GM23338 (cell line): ENCODE measurements around the gene AQP11. TPM values are rescaled to one million over a fixed set of nuclear protein-coding genes. Genes with fewer than 3 reads are reported as not detected.

Experiments
- ATAC-seq: fragments of 200-7000 bp; cut with Tn5 transposase; 3 replicates; pipeline ENCODE4 v1.9.1; 2020
- DNase-seq: peaks from one replicate; pipeline ENCODE4 v3.0.0-alpha.2; 2015; ENCODE audit warnings: low spot score
- H2AFZ ChIP-seq: fragments of 200-600 bp; sonication (generic); 2 replicates; pipeline ENCODE4 v1.8.0; 2016; ENCODE audit warnings: antibody characterized with exemption, mild to moderate bottlenecking, moderate library complexity
- H3F3A ChIP-seq: fragments of 200-600 bp; sonication (generic); replicated peaks from 2 replicates; pipeline ENCODE4 v1.8.0; 2017; ENCODE audit warnings: antibody characterized with exemption, mixed run types, low read depth
- H3K27ac ChIP-seq: fragments of 200-600 bp; sonication (generic); 2 replicates; pipeline ENCODE4 v1.6.1; 2016; ENCODE audit warnings: low read depth
- H3K27me3 ChIP-seq: fragments of 200-600 bp; sonication (generic); 2 replicates; pipeline ENCODE4 v1.8.0; 2016; ENCODE audit warnings: mild to moderate bottlenecking, mixed run types, moderate library complexity; ENCODE audit not compliant: insufficient read depth
- H3K36me3 ChIP-seq: fragments of 200-600 bp; sonication (generic); 2 replicates; pipeline ENCODE4 v1.8.0; 2016; ENCODE audit warnings: mild to moderate bottlenecking; ENCODE audit not compliant: insufficient read depth
- H3K4me1 ChIP-seq: fragments of 200-600 bp; sonication (generic); 2 replicates; pipeline ENCODE4 v1.8.0; 2016; ENCODE audit warnings: mild to moderate bottlenecking, moderate library complexity; ENCODE audit not compliant: insufficient read depth
- H3K4me2 ChIP-seq: fragments of 200-600 bp; sonication (generic); 2 replicates; pipeline ENCODE4 v1.7.1; 2017; ENCODE audit warnings: mixed run types
- H3K4me3 ChIP-seq: fragments of 200-600 bp; sonication (generic); 2 replicates; pipeline ENCODE4 v1.6.1; 2016; ENCODE audit warnings: mixed run types
- H3K79me2 ChIP-seq: fragments of 200-600 bp; sonication (generic); replicated peaks from 2 replicates; pipeline ENCODE4 v1.8.0; 2017; ENCODE audit warnings: mild to moderate bottlenecking; ENCODE audit not compliant: insufficient read depth
- H3K9me2 ChIP-seq: fragments of 200-600 bp; sonication (generic); 2 replicates; pipeline ENCODE4 v1.8.0; 2017; ENCODE audit not compliant: insufficient read depth
- H4K20me1 ChIP-seq: fragments of 200-600 bp; sonication (generic); replicated peaks from 2 replicates; pipeline ENCODE4 v1.8.0; 2017; ENCODE audit warnings: mild to moderate bottlenecking; ENCODE audit not compliant: insufficient read depth
- H3K27ac Mint-ChIP-seq: 2 replicates; pipeline ENCODE4 v1.8.0; 2020; ENCODE audit warnings: inconsistent platforms, mild to moderate bottlenecking, moderate library complexity, mixed read lengths
- H3K27me3 Mint-ChIP-seq: 3 replicates; pipeline ENCODE4 v1.8.0; 2022; ENCODE audit warnings: low read depth, mild to moderate bottlenecking, moderate library complexity, mixed read lengths, inconsistent platforms; ENCODE audit not compliant: insufficient read depth, poor library complexity
- H3K36me3 Mint-ChIP-seq: 3 replicates; pipeline ENCODE4 v1.8.0; 2021; ENCODE audit warnings: low read depth, mild to moderate bottlenecking, inconsistent platforms, moderate library complexity, mixed read lengths
- H3K4me1 Mint-ChIP-seq: 3 replicates; pipeline ENCODE4 v1.8.0; 2020; ENCODE audit warnings: mild to moderate bottlenecking, inconsistent platforms, mixed read lengths
- H3K4me3 Mint-ChIP-seq: 3 replicates; pipeline ENCODE4 v1.8.0; 2021; ENCODE audit warnings: moderate library complexity, mild to moderate bottlenecking, inconsistent platforms, mixed read lengths
- H3K9me3 Mint-ChIP-seq: 3 replicates; pipeline ENCODE4 v1.8.0; 2020; ENCODE audit warnings: moderate library complexity, mild to moderate bottlenecking, inconsistent platforms, mixed read lengths
- CREB1 ChIP-seq: fragments of 250-450 bp; sonication (Bioruptor Pico); IDR thresholded peaks from 2 replicates; pipeline ENCODE4 v1.5.0; 2020; ENCODE audit warnings: low read depth, mild to moderate bottlenecking, moderate library complexity
- ETS1 ChIP-seq: IDR thresholded peaks from 2 replicates; pipeline ENCODE4 v1.6.1; 2016; ENCODE audit warnings: antibody characterized with exemption
- EZH2 ChIP-seq: fragments of 200-600 bp; sonication (generic); IDR thresholded peaks from one replicate; pipeline ENCODE4 v1.8.0; 2017; ENCODE audit warnings: antibody characterized with exemption, mild to moderate bottlenecking, low read depth; ENCODE audit not compliant: unreplicated experiment
- EZH2phosphoT487 ChIP-seq: fragments of 200-600 bp; sonication (generic); IDR thresholded peaks from one replicate; pipeline ENCODE4 v1.8.1; 2018; ENCODE audit warnings: antibody characterized with exemption; ENCODE audit not compliant: unreplicated experiment
- POLR2AphosphoS5 ChIP-seq: IDR thresholded peaks from 2 replicates; pipeline ENCODE4 v1.6.1; 2016; ENCODE audit warnings: antibody characterized with exemption, low read depth
- ZNF114 ChIP-seq: fragments of 250-450 bp; sonication (Bioruptor Pico); IDR thresholded peaks from 2 replicates; pipeline ENCODE4 v1.5.0; 2020; ENCODE audit warnings: mild to moderate bottlenecking, moderate library complexity
- long read RNA-seq: library from polyadenylated mRNA; unstranded; transcript quantifications from one replicate; pipeline ENCODE4 v2.0.0, GENCODE V29; 2020; ENCODE audit not compliant: unreplicated experiment
- polyA plus RNA-seq: library from polyadenylated mRNA; unstranded; fragments of >200 nt; fragmentation: Nextera tagmentation; extraction: Ambion mirVana; gene quantifications from 2 replicates; pipeline ENCODE4 v1.2.1, GENCODE V29; 2016
- total RNA-seq: library from RNA; depleted of rRNA; stranded (reverse); fragments of >200 nt; shearing (Covaris generic); gene quantifications from 2 replicates; pipeline ENCODE4 v1.2.3, GENCODE V29; 2014; rRNA removed
- TF ChIP-seq, protein P1 (sequence below), 2 experiments: fragments of 200-600 bp in 1 of 2; sonication (generic) in 1 of 2; conservative IDR thresholded peaks; 2 replicates each; pipeline versions ENCODE4 v1.5.1 to v1.6.1; 2016 to 2017; ENCODE audit warnings: antibody characterized with exemption in 2 of 2, low read depth in 2 of 2, mild to moderate bottlenecking in 2 of 2, moderate library complexity in 1 of 2
- TF ChIP-seq, protein P2 (sequence below): fragments of 250-450 bp; sonication (Bioruptor Pico); IDR thresholded peaks from 2 replicates; pipeline ENCODE4 v1.5.0; 2020; ENCODE audit warnings: mild to moderate bottlenecking, moderate library complexity

Gene AQP11, protein sequence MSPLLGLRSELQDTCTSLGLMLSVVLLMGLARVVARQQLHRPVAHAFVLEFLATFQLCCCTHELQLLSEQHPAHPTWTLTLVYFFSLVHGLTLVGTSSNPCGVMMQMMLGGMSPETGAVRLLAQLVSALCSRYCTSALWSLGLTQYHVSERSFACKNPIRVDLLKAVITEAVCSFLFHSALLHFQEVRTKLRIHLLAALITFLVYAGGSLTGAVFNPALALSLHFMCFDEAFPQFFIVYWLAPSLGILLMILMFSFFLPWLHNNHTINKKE
- total RNA-seq (1.7 and 1.8 TPM in 2 replicates), polyA plus RNA-seq (3.4 and 4.1 TPM in 2 replicates)
- long read RNA-seq, partial matches to known transcripts, result 0 of 1 reads
- long read RNA-seq, other reads (novel, unspliced or antisense), result 1 of 1 reads

GRCh38 chr11:77589521-77590193 lies at the start of gene AQP11:
AQP11 (plus strand) TSS chr11:77589953; CDS start chr11:77589993, 40 bp downstream.
- Mint-ChIP-seq H3K4me1 (peaks cover 8% of the 10 kb centered on the region), H3K36me3 (peaks cover 17% of the 10 kb centered on the region), H3K4me3 (peak within 1 kb of the TSS; percentile 86), H3K27ac (no peak within 1 kb of the TSS; the same call in 1 of the 2 replicates), H3K9me3 (peaks cover 18% of the 10 kb centered on the region), H3K27me3 (peaks cover 23% of the 10 kb centered on the region)
- DNase-seq, result peak; percentile 93
- Histone ChIP-seq H2AFZ (peak within 1 kb of the TSS; percentile 100), H3K36me3 (no peaks in the 10 kb centered on the region), H3K4me2 (peak within 1 kb of the TSS; percentile 99), H3K27me3 (peaks cover 20% of the 10 kb centered on the region), H3F3A (peaks cover 14% of the 10 kb centered on the region; the same call in 1 of the 2 replicates), H3K4me1 (peaks cover 12% of the 10 kb centered on the region; the same call in 1 of the 2 replicates), H4K20me1 (no peaks in the 10 kb centered on the region), H3K4me3 (peak within 1 kb of the TSS; percentile 88), H3K27ac (peak within 1 kb of the TSS; percentile 76; the same call in 1 of the 2 replicates), H3K79me2 (no peaks in the 10 kb centered on the region), H3K9me2 (no peaks in the 10 kb centered on the region)
- TF ChIP-seq EZH2phosphoT487, result no peak
- peak; percentile 67; the same call in 1 of the 2 replicates for TF ChIP-seq CREB1 (CRISPR knock-in tag)
- TF ChIP-seq, protein P1, sequence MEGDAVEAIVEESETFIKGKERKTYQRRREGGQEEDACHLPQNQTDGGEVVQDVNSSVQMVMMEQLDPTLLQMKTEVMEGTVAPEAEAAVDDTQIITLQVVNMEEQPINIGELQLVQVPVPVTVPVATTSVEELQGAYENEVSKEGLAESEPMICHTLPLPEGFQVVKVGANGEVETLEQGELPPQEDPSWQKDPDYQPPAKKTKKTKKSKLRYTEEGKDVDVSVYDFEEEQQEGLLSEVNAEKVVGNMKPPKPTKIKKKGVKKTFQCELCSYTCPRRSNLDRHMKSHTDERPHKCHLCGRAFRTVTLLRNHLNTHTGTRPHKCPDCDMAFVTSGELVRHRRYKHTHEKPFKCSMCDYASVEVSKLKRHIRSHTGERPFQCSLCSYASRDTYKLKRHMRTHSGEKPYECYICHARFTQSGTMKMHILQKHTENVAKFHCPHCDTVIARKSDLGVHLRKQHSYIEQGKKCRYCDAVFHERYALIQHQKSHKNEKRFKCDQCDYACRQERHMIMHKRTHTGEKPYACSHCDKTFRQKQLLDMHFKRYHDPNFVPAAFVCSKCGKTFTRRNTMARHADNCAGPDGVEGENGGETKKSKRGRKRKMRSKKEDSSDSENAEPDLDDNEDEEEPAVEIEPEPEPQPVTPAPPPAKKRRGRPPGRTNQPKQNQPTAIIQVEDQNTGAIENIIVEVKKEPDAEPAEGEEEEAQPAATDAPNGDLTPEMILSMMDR (conservative IDR thresholded peaks at IDR 0.05; ENCODE audit: low read depth in 2 of 2), result no peak
- peak; percentile 58 for TF ChIP-seq POLR2AphosphoS5
- ATAC-seq, result peak; percentile 94

- ATAC-seq, result no peak
- peaks cover 8% of the 10 kb centered on the region; the same call in 2 of the 3 replicates for H3K4me1 Mint-ChIP-seq
- H3K27ac ChIP-seq, result no peak overlapping the region
- TF ChIP-seq POLR2AphosphoS5 (no peak), ZNF114 (no peak), EZH2 (no peak), ETS1 (no peak)
- TF ChIP-seq, protein P2, sequence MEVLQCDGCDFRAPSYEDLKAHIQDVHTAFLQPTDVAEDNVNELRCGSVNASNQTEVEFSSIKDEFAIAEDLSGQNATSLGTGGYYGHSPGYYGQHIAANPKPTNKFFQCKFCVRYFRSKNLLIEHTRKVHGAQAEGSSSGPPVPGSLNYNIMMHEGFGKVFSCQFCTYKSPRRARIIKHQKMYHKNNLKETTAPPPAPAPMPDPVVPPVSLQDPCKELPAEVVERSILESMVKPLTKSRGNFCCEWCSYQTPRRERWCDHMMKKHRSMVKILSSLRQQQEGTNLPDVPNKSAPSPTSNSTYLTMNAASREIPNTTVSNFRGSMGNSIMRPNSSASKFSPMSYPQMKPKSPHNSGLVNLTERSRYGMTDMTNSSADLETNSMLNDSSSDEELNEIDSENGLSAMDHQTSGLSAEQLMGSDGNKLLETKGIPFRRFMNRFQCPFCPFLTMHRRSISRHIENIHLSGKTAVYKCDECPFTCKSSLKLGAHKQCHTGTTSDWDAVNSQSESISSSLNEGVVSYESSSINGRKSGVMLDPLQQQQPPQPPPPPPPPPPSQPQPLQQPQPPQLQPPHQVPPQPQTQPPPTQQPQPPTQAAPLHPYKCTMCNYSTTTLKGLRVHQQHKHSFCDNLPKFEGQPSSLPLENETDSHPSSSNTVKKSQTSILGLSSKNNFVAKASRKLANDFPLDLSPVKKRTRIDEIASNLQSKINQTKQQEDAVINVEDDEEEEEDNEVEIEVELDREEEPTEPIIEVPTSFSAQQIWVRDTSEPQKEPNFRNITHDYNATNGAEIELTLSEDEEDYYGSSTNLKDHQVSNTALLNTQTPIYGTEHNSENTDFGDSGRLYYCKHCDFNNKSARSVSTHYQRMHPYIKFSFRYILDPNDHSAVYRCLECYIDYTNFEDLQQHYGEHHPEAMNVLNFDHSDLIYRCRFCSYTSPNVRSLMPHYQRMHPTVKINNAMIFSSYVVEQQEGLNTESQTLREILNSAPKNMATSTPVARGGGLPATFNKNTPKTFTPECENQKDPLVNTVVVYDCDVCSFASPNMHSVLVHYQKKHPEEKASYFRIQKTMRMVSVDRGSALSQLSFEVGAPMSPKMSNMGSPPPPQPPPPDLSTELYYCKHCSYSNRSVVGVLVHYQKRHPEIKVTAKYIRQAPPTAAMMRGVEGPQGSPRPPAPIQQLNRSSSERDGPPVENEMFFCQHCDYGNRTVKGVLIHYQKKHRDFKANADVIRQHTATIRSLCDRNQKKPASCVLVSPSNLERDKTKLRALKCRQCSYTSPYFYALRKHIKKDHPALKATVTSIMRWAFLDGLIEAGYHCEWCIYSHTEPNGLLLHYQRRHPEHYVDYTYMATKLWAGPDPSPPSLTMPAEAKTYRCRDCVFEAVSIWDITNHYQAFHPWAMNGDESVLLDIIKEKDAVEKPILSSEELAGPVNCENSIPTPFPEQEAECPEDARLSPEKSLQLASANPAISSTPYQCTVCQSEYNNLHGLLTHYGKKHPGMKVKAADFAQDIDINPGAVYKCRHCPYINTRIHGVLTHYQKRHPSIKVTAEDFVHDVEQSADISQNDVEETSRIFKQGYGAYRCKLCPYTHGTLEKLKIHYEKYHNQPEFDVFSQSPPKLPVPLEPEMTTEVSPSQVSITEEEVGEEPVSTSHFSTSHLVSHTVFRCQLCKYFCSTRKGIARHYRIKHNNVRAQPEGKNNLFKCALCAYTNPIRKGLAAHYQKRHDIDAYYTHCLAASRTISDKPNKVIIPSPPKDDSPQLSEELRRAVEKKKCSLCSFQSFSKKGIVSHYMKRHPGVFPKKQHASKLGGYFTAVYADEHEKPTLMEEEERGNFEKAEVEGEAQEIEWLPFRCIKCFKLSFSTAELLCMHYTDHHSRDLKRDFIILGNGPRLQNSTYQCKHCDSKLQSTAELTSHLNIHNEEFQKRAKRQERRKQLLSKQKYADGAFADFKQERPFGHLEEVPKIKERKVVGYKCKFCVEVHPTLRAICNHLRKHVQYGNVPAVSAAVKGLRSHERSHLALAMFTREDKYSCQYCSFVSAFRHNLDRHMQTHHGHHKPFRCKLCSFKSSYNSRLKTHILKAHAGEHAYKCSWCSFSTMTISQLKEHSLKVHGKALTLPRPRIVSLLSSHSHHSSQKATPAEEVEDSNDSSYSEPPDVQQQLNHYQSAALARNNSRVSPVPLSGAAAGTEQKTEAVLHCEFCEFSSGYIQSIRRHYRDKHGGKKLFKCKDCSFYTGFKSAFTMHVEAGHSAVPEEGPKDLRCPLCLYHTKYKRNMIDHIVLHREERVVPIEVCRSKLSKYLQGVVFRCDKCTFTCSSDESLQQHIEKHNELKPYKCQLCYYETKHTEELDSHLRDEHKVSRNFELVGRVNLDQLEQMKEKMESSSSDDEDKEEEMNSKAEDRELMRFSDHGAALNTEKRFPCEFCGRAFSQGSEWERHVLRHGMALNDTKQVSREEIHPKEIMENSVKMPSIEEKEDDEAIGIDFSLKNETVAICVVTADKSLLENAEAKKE (CRISPR knock-in tag), result no peak
Observed at GRCh38 chr11:77542296-77542695, 47.5 kb upstream of the AQP11 start.

More at GRCh38 chr11:77542296-77542695, 47.5 kb upstream of the AQP11 start:
- no peak for DNase-seq
- H3K36me3 Mint-ChIP-seq, result no peaks in the 10 kb centered on the region
- Histone ChIP-seq H3K4me3 (no peak overlapping the region), H3K4me2 (no peak overlapping the region), H3K9me2 (peaks cover 3% of the 10 kb centered on the region; the same call in 1 of the 2 replicates), H3K27me3 (no peaks in the 10 kb centered on the region), H3K79me2 (no peaks in the 10 kb centered on the region), H3K4me1 (peaks cover 10% of the 10 kb centered on the region), H3F3A (0 out of 2 replicates have a peak, but pooled peaks cover 6% of the 10 kb centered on the region), H3K36me3 (no peaks in the 10 kb centered on the region), H2AFZ (no peak overlapping the region; the same call in 1 of the 2 replicates), H4K20me1 (no peaks in the 10 kb centered on the region)
- no peak overlapping the region for H3K27ac Mint-ChIP-seq
- H3K27me3 Mint-ChIP-seq, result peaks cover 4% of the 10 kb centered on the region
- H3K9me3 Mint-ChIP-seq, result no peaks in the 10 kb centered on the region; the same call in 2 of the 3 replicates
- H3K4me3 Mint-ChIP-seq, result no peak overlapping the region
